Measurements from ENCODE around the gene KRTAP10-2.

The KRTAP10-2 gene

DNA sequence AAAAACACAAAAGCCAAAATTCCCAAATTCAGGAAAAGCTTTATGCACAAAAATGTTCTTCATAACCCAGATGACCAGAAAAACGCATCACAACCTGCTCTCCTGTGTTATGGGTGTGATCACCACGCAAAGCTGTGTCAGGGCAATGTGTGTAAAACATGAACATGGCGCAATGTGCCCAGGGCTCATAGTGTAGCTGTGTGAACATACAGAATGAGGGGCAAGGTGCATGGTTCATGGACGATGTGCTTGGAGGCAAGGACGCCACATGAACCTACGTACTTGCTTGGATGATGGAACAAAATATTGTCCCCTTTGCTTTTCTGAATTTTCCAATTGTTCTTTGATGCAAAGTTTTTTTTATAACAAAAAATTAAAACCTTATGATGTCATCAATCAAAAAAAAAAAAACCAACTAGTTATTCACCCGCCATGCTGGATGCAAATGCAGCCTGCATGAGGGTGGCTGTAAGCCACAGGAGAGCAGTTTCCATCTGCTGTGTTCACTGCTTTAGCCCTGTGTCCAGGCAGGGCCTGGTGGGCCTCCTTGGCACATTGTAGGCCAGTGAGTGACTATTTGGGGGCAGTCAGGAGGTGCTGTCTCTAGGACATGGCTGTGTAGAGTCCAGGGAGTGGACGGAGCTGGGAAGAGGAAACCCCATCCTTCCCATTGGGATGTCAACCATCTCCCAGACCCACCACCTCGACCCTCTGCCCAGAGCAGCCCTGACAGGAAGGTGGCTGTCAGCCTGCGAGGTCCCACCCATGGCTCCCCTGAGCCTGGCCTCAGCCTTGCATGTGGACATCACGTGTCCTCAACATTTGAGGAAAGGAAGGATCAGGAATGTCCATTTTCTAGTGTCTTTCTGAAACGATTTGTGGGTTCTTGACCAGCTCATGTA is 25.0 kb downstream of the KRTAP10-2 start:
- DNase-seq (ENCODE audit: low spot score) = no peak

DNA sequence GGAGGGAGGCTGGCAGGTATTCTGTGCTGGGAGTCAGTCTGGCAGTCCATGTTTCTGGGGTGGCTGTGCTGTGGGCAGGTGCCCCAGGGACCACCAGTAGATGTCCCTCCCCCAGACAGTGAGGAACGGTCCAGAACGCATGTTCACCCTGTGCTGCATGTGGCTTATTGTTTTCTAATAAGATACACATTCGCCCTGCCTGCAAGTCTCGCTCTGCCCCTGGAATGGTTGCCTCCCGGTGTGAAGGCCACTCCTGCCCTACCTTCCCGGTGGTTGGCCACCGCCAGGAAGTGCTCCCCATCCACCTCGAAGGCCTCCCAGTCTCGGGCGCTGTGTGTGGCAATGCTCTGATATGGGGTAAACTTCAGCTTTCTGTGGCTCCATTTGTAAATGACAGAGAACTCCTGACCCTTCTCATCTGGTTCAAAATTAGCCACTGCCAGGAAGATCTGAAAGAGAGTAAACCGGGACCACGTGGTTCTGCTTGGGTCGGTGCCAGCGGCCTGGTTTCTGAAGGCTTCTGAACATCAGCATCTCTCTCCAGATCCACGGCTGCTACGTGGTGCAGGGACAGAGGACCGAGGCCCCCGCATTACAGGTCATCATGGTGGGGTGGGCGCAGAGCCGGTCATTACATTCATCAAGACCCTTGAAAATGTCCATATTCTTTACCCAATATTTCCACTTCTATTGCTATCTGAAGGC is 25.8 kb downstream of the KRTAP10-2 start:
- no peak for DNase-seq (ENCODE audit: low spot score)

DNA sequence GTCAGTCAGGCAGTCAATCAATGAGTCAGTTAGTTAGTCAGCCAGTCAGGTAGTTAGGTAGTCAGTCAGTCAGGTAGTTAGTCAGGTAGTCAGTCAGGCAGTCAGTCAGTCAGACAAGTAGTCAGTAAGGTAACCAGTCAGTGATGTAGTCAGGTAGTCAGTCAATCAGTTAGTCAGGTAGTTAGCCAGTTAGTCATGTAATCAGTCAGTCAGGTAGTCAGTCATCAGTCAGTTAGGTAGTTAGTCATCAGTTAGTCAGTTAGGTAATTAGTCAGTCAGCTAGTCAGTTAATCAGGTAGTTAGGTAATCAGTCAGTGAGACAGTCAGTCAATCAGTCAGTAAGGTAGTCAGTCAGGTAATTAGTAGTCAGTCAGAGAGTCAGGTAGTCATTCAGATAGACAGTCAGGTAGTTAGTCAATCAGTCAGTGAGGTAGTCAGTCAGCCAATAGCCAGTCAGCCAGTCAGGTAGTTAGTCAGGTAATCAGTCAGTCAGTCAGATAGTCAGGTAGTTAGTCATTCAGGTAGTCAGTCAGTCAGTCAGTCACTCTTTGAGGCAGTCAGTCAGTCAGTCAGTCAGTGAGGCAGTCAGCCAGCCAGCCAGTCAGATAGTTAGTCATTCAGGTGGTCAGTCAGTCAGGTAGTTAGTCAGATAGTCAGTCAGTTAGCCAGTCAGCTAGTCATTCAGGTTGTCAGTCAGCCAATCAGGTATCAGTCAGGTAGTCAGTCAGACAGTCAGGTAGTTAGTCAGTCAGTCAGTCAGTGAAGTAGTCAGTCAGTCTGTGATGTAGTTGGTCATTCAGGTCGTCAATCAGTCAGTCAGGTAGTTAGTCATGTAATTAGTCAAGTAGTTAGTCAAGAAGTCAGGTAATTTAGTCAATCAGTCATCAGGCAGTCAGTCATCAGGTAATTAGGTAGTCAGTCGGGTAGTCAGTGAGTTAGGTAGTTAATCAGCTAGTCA is 26.6 kb downstream of the KRTAP10-2 start:
- DNase-seq (ENCODE audit: low spot score) = no peak

DNA sequence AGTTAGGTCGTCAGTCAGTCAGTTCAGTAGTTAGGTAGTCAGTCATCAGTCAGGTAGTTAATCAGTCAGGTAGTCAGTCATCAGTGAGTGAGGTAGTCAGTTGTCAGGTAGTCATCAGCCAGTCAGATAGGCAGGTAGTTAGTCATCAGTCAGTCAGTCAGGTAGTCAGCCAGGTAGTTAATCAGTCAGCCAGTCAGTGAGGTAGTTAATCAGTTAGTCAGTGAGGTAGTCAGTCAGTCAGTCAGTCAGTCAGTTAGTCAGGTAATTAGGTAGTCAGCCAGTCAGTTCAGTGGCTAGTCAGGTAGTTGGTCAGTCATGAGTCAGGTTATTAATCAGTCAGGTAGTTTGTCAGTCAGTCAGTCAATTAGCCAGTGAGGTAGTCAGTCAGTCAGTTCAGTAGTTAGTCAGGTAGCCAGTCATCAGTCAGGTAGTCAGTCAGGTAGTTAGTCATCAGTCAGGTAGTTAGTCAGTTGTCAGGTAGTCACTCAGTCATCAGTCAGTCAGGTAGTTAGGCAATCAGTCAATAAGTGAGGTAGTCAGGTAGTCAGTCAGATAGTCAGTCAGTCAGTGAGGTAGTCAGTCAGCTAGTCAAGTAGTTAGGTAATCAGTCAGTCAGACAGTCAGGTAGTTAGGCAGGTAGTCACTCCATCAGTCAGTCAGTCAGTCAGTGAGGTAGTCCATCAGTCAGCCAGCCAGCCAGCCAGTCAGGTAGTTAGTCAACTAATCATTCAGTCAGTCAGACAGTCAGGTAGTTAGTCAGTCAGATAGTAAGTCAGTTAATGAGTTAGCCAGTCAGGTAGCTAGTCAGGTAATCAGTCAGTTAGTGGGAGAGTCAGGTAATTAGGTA is 27.5 kb downstream of the KRTAP10-2 start:
- DNase-seq (ENCODE audit: low spot score) = peak; percentile 4

DNA sequence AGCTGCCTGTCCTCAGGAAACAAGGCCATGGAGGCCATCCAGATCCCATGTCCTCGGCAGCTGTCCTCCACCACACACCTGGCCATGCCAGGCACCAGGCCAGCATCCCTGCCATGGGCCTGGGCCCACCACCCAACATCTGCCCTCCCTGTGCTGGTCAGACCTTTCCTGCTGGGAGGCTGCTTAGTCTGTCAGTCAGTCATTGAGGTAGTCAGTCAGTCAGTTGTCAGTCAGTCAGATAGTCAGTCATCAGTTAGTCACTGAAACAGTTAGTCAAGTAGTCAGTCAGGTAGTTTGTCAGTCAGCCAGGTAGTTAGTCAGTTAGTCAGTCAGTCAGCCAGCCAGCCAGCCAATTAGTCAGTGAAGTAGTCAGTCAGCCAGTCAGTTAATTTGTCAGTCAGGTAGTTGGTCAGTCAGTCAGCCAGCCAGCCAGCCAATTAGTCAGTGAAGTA is 28.5 kb downstream of the KRTAP10-2 start:
- DNase-seq (ENCODE audit: low spot score) = no peak

DNA sequence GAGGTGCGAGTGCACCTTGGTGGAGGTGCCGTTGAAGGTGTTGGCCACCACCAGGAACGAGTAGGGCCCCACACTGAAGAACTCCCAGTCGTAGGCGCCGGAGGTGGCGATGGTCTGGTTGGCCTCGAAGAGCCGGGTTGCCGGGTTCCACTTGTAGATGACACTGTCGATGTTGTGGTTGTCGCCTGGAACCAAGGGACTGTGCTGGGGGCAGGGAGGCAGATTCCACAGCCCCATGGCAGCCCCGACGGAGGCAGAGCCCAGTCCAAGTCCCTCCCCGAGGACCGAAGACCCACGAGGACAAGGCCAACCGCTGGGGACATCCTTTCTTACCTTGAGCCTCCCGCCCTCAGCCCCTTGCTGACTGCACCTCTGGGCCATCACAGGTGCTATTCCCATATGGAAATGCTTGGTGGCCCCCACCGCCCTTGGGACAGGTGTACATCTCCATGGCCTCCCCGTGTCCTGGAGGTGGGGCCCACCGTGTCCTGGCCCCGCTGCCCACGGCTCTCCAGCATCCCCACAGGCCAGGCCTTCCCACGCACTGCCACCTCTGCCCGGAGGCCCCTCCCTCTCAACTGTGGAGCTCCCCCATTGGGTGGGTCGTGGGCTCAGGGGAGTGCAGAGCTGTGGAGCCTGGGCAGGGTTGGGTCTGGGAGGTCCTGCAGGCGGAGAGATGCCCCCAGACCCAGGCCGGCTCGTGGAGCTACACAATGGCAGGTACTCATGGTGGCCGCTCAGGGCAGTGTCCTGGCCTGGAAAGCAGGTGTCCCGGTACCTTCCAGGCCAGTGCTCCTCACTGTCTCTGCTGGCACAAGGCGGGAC is 29.2 kb downstream of the KRTAP10-2 start:
- no peak for DNase-seq (ENCODE audit: low spot score)

DNA sequence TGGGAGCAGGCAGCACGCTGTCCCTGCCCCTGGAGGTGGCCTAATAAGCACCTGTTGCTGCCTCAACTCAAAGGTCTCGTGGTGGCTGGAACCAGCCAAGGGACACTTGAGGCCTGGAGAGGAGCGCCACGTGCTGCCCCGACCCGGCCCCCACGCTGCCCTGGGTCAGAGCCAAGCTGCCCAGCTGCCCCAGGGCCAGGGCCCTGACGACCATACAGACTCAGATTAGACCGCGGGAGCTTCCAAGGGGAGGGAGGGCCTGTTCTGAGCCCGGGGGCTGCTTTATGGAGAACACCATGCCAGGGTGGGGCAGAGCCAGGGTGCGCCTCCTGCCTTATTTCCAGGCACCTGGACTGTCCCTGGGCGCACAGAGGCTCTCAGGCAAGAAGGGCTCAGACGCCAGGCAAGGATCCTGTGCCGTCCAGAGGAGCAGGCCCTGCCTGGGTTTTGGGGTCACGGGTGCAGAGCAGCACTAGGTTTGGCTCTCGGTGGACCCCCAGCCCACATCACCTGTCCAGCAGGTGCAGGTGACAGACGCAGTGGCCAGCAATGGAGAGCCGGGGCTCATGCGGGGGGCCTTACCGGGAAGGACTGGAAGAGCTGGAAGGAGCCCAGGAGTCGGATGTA is 29.9 kb downstream of the KRTAP10-2 start:
- DNase-seq (ENCODE audit: low spot score) = no peak

DNA sequence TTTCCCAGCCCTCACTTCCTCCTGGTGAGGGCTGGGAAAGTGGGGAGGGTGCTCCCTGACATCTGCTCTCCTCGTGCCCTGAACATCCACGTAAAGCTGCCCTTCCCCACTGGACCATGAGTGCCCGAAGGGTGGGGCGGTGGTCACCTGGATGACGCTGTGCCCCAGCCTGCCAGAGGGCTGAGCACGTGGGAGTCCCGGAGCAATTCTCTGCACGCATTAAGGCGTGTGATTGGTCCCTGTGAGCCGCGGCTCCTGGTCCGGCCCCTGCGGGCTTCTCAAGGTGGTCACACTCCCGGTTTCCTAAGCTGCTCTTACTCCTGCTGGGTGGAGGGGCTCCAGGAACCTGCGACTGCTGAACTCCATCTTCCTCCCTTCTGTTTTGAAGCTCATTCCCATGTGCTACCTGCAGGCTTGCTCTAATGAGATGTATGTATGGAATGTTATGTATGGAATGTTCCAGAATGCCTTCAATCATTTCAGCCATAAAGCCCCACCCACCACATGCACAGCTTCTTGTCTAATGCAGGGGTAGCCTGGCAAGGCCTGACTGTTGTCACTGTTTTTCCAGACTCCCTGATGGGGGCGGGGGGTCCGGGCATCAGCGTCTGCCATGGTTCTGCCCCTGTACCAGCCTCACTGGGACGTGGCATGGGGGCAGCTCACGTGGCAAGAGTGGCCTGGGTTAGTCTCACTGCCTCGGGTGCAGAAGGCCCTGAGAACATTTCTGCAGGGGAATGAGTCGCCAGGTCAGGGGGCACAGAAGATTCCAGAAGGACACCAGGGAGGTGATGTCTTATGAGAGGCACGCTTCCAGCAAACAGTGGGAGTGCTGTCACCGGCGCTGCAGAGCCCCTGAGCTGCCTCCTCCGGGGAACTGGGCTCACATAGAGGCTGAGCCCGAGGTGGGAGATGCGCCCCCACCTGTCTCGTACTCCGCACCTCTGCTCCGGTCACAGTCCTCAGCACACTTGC is 30.7 kb downstream of the KRTAP10-2 start:
- DNase-seq (ENCODE audit: low spot score) = no peak

DNA sequence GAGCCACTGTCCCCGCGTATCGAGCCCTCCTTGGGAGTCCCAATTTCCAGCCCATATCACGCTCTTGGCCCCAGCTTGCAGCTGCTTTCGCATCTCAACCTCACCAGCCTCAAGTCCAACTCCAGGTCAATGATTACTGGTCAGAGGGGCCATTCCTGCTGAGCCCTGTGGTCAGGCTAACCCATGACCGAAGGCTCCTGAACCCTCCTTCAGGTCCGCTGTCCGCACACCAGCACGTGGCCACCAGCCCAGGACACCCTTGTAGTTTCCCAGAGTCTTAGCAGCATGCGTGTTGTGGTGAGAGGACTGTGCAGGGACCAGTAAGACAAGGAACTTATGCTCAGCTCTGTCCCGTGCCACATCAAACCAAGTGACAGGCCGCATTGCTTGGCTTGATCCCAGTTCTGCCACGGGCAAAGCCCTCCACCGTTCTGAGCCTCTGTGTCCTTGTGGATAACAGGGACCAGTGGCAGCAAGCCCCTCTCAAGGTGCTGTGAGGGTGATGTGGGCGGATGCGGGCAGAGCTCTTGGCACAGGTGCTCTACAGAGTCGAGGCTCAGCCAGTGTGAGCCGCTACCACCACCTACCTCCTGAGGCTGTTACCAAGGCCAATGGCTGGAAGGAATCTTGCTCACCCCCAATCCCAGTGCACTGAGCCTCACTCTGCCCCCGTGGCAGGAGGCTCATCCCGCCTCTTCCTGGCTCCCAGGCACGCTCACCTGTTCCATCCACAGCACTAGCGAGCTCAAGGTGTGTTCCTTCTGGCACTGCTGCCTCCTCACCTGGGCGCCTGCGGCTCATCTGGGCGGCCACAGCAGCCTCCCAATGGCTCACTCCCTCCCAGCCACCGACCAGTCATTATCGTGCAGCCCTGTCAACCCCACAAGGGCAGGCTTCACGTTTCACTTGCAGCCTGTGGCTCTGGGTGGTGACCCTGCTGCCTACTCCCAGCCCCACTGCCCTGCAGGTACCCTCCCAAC is 31.7 kb downstream of the KRTAP10-2 start:
- no peak for DNase-seq (ENCODE audit: low spot score)

DNA sequence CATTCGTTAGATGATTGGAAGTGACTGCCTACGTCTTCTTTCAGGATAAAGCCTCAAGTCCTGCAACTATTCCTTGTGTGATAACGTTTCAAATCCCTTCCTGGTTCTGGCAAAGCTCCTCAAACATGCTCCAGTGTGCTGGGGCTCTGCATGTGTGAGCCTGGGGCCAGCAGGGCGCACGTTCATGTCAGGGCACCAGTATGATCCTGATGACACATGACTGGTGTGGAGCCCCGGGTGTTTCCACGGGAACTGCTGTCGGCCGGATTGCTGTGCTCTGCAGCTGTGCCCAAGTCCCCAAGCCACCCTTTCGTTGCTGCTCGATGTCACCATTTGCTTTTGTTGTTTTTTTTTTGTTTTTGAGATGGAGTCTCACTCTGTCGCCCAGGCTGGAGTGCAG is 32.6 kb downstream of the KRTAP10-2 start:
- DNase-seq (ENCODE audit: low spot score) = no peak

DNA sequence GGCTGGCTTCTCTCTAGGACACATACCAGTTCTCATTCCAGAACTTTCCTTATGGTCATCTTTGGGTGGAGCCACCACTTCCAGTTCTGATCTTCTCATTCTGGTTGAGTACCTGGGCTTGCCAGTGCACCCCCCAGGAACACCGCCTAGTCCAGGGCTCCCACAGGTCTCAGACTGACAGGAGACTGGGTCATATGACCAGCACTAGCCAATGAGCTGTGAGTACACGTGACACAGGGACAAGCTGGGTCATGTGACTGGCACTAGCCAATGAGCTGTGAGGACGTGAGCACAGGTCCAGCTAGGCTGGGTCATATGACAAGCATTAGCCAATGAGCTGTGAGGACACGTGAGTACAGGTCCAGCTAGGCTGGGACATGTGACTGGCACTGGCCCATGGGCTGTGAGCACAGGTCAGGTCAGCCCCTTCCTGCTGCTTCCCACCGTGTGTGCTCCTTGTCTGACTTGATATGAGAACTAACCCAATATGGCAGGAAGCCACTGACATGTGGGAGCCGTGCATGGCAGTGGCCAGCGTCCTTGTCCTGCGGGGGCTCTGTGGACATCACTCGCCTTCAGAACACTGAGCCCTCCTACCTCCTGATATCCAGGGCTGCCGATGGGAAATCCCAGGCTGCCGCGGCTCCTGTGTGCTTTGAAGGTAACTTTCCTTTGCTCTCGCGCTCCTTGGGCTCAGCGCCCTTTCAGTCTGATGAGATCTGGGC is 34.0 kb downstream of the KRTAP10-2 start:
- DNase-seq (ENCODE audit: low spot score) = peak; percentile 9

DNA sequence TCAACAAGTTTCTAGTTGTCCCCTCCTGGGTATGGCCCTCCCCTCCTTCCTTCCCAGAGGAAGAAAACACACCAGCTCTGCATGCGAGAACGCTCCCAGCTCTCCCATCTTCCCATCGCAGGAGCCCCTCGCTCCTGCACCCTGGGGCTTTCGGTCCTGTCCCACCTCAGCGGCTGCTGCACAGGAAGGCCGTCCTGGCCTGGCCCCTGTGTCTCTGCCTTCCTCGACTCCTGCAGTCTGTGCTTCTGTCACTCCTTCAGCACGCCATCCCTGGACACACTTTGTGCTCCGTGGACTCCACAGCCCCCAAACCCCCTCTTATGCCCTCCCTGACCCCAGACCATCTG is 34.5 kb downstream of the KRTAP10-2 start:
- no peak for DNase-seq (ENCODE audit: low spot score)

DNA sequence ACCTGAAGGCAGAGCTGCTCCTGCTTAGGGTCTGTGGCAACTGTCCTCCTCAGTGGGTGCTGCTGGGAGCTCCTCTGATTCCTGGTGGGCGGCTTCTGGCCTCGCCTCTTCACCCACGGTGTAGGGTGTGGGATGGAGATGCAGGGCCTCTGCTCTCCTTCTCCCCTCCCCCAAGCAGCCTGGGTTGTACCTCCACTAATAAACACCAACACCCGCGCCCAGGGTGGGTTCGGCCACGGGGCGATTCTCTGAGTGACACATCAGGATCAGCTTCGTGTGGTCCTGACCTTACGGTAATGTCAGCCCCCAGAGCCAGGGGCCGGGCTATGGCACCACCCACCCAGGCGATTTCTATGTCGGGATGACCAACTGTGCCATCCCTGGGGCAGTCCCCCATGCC is 35.0 kb downstream of the KRTAP10-2 start:
- DNase-seq (ENCODE audit: low spot score) = no peak

DNA sequence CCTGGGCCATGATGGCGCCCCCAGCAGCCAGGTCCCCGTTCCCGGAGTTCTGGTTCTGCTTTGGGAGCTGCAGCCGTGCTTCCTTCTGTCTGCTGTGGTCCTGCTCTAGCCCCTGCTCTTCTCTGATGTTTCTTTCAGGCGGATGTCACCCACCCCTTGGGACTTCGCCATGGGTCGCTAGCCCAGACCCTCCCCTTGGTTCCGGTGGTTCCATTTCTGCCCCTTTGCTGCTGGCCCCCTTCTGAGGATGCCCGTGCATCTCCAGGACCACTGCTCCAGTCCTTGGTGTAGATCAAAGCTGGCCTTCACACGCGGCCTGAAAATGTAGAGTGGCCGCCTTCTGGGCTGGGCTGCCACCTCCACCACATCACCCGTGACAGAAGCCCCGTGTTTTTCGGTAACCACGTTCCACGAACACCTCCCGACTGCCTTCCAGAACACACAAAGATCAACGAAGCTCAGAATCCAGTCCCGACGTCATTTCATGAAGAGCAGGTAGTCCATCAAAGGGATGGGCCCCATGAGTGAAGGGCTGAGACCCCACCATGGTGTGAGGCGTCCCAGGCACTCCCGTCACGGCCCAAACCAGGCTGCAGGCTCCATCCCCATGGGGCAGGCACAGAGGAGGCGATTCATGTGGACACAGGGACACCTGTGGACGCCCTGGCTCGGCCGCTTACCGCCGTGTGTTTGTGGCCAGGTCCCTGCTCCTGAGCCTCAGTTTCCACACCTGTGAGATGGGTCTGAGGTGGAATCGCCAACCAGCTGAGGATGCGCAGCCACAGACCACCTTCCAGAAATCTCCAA is 35.7 kb downstream of the KRTAP10-2 start:
- no peak for DNase-seq (ENCODE audit: low spot score)

DNA sequence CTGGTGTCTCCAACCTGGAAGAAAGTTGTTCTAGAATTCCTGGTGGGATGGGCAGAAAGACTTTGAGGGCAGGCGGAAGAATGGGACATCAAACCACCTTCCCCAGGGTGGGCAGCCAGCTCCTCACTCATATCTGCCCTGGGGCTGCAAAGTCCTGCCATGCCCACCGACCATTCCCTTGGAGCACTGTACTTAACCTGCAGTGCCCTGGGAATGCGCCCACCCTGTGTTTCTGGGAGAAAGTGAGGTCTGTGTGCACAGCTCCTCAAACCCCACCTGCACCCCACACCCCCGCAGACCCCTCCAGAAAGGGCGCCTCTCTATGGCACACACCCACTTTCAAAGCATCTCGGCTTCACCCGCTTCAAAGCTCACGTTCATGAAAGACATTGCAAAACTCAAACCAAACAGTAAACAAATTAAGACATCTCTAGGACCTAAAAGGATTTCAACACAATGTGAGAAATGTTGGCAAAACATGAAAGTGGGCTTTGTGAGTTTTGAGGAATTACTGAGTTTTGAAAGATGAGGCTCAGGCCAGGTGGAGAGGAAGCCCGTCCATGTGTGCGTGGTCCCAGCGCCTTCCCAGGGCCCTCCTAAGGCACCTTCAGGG is 36.5 kb downstream of the KRTAP10-2 start:
- no peak for DNase-seq (ENCODE audit: low spot score)

DNA sequence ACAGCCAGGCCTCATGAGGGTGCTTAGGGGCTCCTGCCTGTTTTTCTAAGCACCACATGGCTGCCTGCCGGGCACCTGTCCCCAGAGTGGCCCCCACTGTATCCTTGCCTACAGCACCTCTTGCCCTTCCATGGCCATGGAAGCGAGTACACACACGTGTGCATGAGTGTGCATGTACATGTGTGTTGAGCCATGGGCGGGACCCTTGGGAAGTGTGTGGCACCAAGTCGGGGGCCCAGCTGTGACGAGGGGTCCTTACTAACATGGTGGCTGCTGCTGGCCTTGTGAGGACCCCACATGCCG is 37.1 kb downstream of the KRTAP10-2 start:
- DNase-seq (ENCODE audit: low spot score) = no peak

All from kidney tubule cell (primary cell).